D721Med (cell line): ENCODE data around the gene ZNF639.
"Not testable (repeated sequence)": the region's sequence is repeated elsewhere in the genome, so short reads cannot be mapped to it uniquely, and the experiment has no call there.

Experiments
- DNase-seq: peaks from one replicate; pipeline ENCODE4 v3.0.0; 2011; ENCODE audit warnings: low spot score; ENCODE audit not compliant: insufficient read length
- FAIRE-seq: peaks from 2 replicates; lab custom pipeline; 2011; peaks lifted over from hg19 to GRCh38; lab: Jason Lieb, UNC
- TF ChIP-seq, protein P1 (sequence below): IDR thresholded peaks from 2 replicates; pipeline ENCODE4 v1.5.1; 2012; ENCODE audit warnings: mild to moderate bottlenecking, control low read depth; ENCODE audit not compliant: insufficient read depth; ENCODE audit errors: missing control alignments

ZNF639 gene

GRCh38 chr3:179299999-179300613 is 22.7 kb upstream of the ZNF639 start:
- DNase-seq (no peak), FAIRE-seq (no peak)
- TF ChIP-seq, protein P1, sequence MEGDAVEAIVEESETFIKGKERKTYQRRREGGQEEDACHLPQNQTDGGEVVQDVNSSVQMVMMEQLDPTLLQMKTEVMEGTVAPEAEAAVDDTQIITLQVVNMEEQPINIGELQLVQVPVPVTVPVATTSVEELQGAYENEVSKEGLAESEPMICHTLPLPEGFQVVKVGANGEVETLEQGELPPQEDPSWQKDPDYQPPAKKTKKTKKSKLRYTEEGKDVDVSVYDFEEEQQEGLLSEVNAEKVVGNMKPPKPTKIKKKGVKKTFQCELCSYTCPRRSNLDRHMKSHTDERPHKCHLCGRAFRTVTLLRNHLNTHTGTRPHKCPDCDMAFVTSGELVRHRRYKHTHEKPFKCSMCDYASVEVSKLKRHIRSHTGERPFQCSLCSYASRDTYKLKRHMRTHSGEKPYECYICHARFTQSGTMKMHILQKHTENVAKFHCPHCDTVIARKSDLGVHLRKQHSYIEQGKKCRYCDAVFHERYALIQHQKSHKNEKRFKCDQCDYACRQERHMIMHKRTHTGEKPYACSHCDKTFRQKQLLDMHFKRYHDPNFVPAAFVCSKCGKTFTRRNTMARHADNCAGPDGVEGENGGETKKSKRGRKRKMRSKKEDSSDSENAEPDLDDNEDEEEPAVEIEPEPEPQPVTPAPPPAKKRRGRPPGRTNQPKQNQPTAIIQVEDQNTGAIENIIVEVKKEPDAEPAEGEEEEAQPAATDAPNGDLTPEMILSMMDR, result no peak

DNA sequence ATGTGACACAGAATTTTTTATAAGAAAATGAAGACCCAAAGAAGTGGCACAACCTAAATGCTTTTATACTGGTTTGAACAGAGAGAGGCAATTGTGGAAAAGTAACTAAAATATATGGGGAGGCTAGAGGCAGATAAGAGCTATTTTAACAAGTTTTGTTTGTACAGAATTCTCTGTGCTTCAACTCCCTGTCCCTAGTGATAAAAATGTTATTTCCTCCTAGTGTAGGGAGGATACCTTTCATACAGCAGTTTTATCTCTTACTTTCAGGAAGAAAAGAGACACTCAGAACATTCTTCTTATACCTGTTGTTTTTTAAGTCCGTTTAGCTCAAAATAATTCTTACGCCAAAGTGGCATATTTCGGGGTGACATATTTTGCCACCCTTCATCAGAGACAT is 21.2 kb upstream of the ZNF639 start:
- FAIRE-seq (no peak), DNase-seq (no peak)
- TF ChIP-seq, protein P1, result no peak

DNA sequence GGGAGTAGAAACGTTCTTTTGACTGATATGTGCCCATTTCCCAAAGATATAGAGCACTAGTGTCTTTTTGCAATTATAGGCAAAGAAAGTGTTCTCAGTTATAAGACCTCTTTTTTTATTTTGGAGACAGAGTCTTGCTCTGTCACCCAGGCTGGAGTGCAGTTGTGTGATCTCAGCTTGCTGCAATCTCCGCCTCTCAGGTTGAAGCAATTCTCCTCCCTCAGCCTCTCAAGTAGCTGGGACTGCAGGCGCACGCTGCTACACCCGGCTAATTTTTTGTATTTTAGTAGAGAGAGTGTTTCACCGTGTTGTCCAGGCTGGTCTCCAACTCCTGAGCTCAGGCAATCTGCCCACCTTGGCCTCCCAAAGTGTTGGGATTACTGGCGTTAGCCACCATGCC is 20.7 kb upstream of the ZNF639 start:
- FAIRE-seq (no peak), DNase-seq (no peak)
- TF ChIP-seq, protein P1, result no peak

DNA sequence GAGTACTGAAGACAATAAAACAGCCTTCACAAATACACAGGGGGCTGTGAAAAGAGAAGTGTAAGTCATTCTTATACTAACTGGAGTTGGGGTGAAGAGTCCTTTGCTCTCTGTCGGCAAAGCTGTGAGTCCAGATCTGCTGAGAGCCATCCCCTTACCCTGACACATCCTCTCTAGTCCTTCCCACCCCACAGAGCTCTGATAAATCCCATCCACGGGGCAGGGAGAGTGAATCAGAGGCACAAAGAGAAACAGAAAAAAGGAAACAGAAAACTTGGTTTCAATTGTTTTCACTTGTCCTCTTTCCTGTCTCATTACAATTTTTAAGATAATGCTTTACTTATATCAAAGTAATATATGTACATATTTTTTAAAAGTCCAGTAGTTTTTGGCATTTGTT is 18.2 kb upstream of the ZNF639 start:
- TF ChIP-seq, protein P1, result no peak
- no peak for FAIRE-seq
- no peak for DNase-seq

- DNase-seq, FAIRE-seq: not testable (repeated sequence)
These were observed 15.5 kb upstream of the ZNF639 start for GRCh38 chr3:179307362-179307761.

DNA sequence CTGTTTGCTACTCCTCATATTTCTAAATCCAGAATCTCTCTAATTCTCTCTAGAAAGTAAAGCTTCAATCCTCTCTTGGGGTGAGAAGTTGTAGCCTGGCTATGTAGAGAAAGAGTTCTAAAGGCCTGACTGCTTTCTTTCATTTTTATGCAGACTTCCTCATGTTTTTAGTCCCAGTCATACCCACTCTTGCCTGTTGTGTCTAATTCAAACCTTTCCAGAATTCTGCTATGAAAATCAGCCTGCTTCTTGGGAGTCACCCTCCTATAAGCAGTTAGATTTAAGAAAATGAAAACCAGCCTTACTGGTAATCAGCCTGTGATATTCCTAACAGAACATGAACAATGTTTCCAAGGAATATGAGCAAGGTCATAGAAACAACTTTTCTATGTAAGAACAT is 14.8 kb upstream of the ZNF639 start:
- DNase-seq (no peak), FAIRE-seq (no peak)
- TF ChIP-seq, protein P1, result no peak

DNA sequence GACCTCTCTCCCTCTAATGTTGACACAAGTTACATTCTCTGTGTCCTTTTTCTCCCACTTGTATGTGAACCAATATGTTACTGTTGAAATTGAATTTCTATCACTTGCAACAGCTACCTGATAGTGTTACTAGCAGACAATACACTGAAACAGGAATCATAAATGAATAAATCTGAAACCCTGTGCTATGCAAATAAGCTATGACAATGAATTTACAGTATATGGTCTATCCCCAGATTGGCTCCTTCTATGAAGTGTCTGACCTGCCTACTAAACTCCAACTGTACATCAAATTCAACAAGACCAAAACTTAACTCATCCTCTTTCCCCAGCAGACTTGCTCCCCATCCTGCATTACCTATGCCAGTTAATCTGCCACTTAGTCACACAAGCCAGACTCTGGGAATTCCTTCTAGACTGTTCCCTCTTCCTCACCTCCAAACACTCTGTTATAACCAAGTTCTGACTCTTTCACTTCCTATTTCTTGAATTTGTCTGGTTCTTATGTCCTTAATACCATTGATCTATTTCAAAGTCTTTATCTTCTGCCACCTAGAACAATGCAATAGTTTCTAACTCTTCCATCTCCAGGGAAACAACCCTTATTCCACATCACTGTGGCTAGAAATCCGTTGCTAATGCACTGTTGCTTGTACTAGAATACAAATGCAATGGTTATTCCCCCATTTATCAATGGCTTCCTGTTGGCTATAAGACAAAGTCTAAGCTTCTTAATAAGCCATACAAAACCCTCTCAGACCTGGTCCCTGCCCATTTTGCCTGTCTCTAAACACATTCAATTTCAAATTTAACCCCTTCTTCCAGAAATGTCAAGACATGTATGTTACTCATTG is 13.4 kb upstream of the ZNF639 start:
- no peak for DNase-seq
- TF ChIP-seq, protein P1, result no peak
- FAIRE-seq, result no peak
